ENCODE measurements around the gene EI24.

Gene EI24

GRCh38 chr11:125568970-125569914, at the start of gene EI24:
Gene EI24, plus strand, starts transcription at chr11:125569477. Its CDS starts 3,051 bp downstream, at chr11:125572528.
- TF ChIP-seq ZNF70 (CRISPR knock-in tag; IDR thresholded peaks at IDR 0.05) (no peak), BACH2 (CRISPR knock-in tag; IDR thresholded peaks at IDR 0.05; ENCODE audit: borderline replicate concordance) (no peak), ZNF565 (CRISPR knock-in tag; conservative IDR thresholded peaks at IDR 0.05; ENCODE audit: low read depth) (no peak), POU6F1 (CRISPR knock-in tag; IDR thresholded peaks at IDR 0.05; ENCODE audit: borderline replicate concordance, low read depth) (no peak), OSR1 (CRISPR knock-in tag; IDR thresholded peaks at IDR 0.05) (no peak), ZFP30 (CRISPR knock-in tag; IDR thresholded peaks at IDR 0.05) (no peak), PATZ1 (CRISPR knock-in tag; IDR thresholded peaks at IDR 0.05; ENCODE audit: borderline replicate concordance) (no peak), ZC3H10 (CRISPR knock-in tag; IDR thresholded peaks at IDR 0.05) (no peak), ESRRG (CRISPR knock-in tag; IDR thresholded peaks at IDR 0.05) (no peak), RARB (CRISPR knock-in tag; IDR thresholded peaks at IDR 0.05) (no peak), CSDC2 (CRISPR knock-in tag; IDR thresholded peaks at IDR 0.05) (no peak), TOX (CRISPR knock-in tag; IDR thresholded peaks at IDR 0.05; ENCODE audit: borderline replicate concordance) (no peak), TSHZ2 (CRISPR knock-in tag; IDR thresholded peaks at IDR 0.05) (no peak), PPARA (CRISPR knock-in tag; IDR thresholded peaks at IDR 0.05; ENCODE audit: borderline replicate concordance) (no peak), TCF4 (CRISPR knock-in tag; IDR thresholded peaks at IDR 0.05; ENCODE audit: borderline replicate concordance) (no peak)
- peak; percentile 99 for ATAC-seq

GRCh38 chr11:125519860-125520834, 49.1 kb upstream of the EI24 start:
- TF ChIP-seq RARB (CRISPR knock-in tag; IDR thresholded peaks at IDR 0.05) = no peak
- TF ChIP-seq CREB5 (CRISPR knock-in tag; IDR thresholded peaks at IDR 0.05; ENCODE audit: low read depth) = no peak
- no peak for TF ChIP-seq ZNF70 (CRISPR knock-in tag; IDR thresholded peaks at IDR 0.05)
- no peak for TF ChIP-seq OSR1 (CRISPR knock-in tag; IDR thresholded peaks at IDR 0.05)
- TF ChIP-seq ZNF8 (CRISPR knock-in tag; IDR thresholded peaks at IDR 0.05) = no peak
- TF ChIP-seq CSRNP3 (CRISPR knock-in tag; IDR thresholded peaks at IDR 0.05) = no peak
- no peak for TF ChIP-seq SNAI2 (CRISPR knock-in tag; IDR thresholded peaks at IDR 0.05)
- no peak for TF ChIP-seq ESRRG (CRISPR knock-in tag; IDR thresholded peaks at IDR 0.05)
- no peak for TF ChIP-seq TOX (CRISPR knock-in tag; IDR thresholded peaks at IDR 0.05; ENCODE audit: borderline replicate concordance)
- no peak for ATAC-seq

Measured in SK-N-SH treated with all-trans-retinoic acid at 6 μM for 48 hours (cell line).